Erythroblast (primary cell): ENCODE measurements around the gene ADM2.

ENCODE experiments used
- DNase-seq, 2 experiments: peaks; one replicate each; lab custom pipeline; 2025; lab: John Stamatoyannopoulos, UW
- GATA1 ChIP-seq: IDR thresholded peaks from 2 replicates; pipeline ENCODE4 v1.6.1; 2011; ENCODE audit warnings: low read depth, mild to moderate bottlenecking, control low read depth, low read length, moderate library complexity
- POLR2A ChIP-seq: IDR thresholded peaks from 2 replicates; pipeline ENCODE4 v1.6.1; 2011; ENCODE audit warnings: mild to moderate bottlenecking, low read length

The ADM2 gene

GRCh38 chr22:50454556-50455075 lies 26.7 kb upstream of the ADM2 start:
- TF ChIP-seq POLR2A, result no peak
- no peak for TF ChIP-seq GATA1
- no peak for DNase-seq

- no peak for DNase-seq
Observed at GRCh38 chr22:50455201-50455600, 26.1 kb upstream of the ADM2 start.

DNA sequence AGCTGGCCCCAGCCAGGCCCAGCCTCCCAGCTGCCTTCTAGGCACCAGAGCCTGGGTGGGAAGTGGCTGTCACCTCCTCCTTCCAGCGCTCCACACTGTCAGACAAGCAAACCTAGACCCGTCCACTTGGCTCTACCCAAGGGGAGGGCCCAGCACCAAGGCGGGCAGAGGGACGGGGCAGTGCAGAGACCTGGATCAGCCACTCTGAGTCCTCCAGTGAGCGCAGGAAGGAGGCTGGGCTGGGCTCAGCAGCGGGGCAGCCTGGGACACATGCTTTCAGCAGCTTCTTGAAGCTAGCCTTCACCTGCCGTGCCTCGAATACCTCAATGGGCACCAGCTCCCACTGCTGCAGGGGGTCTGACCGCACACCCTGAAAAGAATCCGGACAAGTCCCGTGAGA lies 25.3 kb upstream of the ADM2 start:
- no peak for TF ChIP-seq POLR2A
- TF ChIP-seq GATA1, result no peak
- DNase-seq, result no peak

More at GRCh38 chr22:50455201-50455600, 26.1 kb upstream of the ADM2 start:
- TF ChIP-seq POLR2A (no peak), GATA1 (no peak)

GRCh38 chr22:50456466-50457234 lies 24.7 kb upstream of the ADM2 start:
- TF ChIP-seq GATA1 (no peak), POLR2A (no peak)
- peak in 1 of 2 experiments; percentile 24 for DNase-seq

- TF ChIP-seq POLR2A (no peak), GATA1 (no peak)
- DNase-seq, result no peak
Observed at GRCh38 chr22:50459016-50459415, 22.3 kb upstream of the ADM2 start.

DNA sequence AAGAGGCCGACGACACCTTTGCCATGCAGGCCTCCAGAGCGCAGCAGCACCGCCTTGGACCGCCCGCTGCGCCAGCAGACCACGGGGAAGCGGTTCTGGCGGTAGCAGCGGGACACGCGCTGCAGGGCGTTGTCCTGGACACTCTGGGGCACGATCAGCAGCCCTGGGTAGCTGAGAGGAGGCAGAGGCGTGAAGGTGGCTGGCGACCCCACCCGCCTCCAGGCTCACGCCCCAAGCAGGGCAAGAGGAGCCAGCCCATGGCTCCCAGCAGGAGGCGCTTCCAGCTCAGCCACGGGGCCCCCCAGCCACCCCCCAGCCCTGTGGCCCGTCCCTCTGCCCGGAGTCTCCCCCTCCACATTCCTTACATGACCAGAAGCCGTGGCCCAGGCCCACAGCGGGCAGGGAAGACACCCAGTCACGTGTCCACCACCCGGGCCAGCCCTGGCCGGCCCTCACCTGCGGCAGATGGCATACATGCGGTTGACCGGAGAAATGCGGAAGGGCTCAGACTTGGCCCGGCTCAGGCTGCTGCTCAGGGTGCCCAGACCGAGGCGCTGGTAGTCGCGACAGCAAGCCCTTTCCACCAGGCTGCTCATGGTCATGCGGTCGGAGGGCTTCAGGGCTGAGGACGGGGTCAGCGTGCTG lies 21.7 kb upstream of the ADM2 start:
- TF ChIP-seq POLR2A (no peak), GATA1 (no peak)
- peak in 1 of 2 experiments; percentile 21 for DNase-seq

DNA sequence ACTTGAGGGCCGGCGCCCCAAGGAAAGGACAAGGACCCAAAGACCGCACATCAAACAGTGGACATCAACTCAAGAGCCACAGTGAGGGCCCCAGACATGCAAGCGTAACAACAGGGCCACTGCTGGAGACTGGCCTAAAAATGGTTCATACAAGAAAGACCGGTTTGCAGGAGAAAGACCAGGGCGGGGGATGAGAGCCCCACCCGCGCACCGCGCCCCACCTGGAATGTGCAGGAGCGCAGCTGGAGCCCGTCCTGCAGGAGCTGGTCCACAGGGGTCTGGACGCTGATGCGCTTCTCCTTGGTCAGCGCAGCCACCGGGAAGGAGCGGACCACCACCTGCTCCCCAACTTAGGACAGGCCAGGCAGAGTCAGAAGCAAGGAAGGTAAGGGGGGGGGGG lies 20.4 kb upstream of the ADM2 start:
- no peak for DNase-seq
- TF ChIP-seq POLR2A (no peak), GATA1 (no peak)

- TF ChIP-seq GATA1 (no peak), POLR2A (no peak)
- no peak for DNase-seq
Observed at GRCh38 chr22:50461536-50461935, 19.8 kb upstream of the ADM2 start.

DNA sequence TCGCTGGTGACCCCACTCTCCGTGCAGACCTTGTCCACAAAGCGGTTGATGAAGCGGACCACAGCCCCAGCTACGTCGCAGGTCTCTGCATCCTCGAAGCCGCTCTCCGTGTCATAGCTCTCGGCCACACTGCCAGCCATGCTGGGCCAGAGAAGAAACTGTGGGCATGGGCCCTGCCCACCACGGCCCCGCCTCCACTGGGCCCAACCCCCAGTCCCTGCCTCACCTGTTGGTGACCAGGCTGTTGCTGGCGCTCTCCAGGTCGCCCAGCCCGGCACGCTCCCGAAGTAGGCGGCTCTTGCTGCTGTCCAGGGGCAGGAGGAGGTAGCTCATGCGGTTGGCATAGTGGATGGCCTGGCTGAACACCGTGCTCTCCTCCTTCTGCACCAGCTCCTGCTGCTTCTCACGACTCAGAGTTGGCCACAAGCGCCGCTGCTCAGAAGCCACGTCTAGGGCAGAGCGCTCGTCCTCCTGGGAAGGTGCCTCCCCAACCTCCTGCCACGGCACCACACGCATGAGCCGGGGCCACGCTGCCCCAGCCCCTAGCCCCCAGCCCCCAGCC lies 19.3 kb upstream of the ADM2 start:
- DNase-seq, result no peak

DNA sequence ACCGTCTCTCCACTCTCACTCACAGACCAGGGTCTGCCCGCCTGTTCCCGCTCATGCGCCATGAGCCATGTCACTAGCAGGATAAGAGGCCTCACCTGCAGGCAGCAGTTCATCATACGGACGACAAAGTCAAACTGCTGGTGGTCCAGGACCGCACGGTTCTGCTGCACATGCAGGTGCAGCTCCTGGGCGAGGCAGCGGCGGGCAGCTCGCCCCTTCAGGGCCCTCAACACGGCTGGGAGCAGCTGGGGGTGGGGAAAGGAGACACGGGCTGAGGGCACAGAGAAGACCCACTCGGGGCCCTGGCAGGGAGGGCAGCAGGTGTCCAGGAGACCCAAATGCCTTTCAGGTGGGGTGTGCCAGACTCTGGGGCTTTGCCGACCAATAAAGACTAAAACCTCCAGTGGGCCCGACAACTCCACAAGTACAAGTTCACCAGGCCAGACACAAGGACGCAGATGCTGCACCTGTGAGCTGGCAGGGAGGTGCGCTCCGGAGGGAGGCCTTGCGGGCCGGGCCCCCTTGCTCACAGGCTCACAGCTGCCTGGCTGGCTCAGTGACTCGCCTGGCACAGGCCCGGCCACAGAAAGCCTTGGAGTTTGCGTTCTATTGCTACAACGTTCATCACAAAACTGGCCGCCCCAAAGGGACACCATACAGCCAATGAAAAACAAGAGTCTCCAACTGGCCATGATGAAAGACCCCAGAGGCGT lies 18.0 kb upstream of the ADM2 start:
- no peak for TF ChIP-seq GATA1
- TF ChIP-seq POLR2A, result no peak
- no peak for DNase-seq

More for the DNA sequence above, 19.3 kb upstream of the ADM2 start:
- TF ChIP-seq GATA1, result no peak

GRCh38 chr22:50464451-50464850 lies 16.9 kb upstream of the ADM2 start:
- DNase-seq, result no peak
- TF ChIP-seq POLR2A, result no peak
- no peak for TF ChIP-seq GATA1

GRCh38 chr22:50465066-50465930 lies 16.0 kb upstream of the ADM2 start:
- TF ChIP-seq POLR2A, result no peak
- no peak for TF ChIP-seq GATA1

DNA sequence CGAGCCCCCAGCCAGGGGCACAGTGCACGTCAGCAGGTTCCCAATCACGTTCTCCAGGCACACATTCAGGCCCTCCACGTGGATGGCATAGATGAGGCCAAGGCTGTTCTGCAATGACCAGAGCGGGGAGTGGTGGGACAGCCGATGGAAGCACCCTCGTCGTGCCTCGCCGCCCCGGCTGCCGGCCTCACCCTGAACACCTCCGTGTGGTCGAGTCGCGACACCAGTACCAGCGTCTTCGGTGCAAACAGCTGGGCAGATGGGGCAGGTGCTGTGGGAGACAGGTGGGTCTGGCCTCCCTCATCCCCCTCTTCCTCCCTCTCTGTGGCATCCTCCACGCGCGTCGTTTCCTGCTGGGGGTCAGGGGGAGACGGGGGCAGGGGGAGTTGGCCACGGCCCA lies 14.0 kb upstream of the ADM2 start:
- TF ChIP-seq POLR2A, result no peak
- TF ChIP-seq GATA1, result no peak
- no peak for DNase-seq

More at GRCh38 chr22:50465066-50465930, 16.0 kb upstream of the ADM2 start:
- no peak for DNase-seq
